ENCODE measurements around the gene DGKH. TPM values are rescaled to one million over a fixed set of nuclear protein-coding genes. Genes with fewer than 3 reads are reported as not detected.
"Not testable (repeated sequence)": the region's sequence is repeated elsewhere in the genome, so short reads cannot be mapped to it uniquely, and the experiment has no call there.

The DGKH gene
- total and polyA plus RNA-seq, 10 of the 15 experiments (the other 5 are each of a cell fraction or from before 2014, with no cell fraction given): 1.3 to 15.2 (median 7.3) TPM

GRCh38 chr13:42225051-42225450, 176.6 kb downstream of the DGKH start (continued):
- no peak for TF ChIP-seq IRF3 (IDR thresholded peaks at IDR 0.05)
- no peak for TF ChIP-seq SIN3A (IDR thresholded peaks at IDR 0.05; ENCODE audit: low read depth, low read length)
- no peak for TF ChIP-seq SMC3 (IDR thresholded peaks at IDR 0.05; ENCODE audit: borderline replicate concordance, low read length)
- no peak for TF ChIP-seq IRF4 (IDR thresholded peaks at IDR 0.05; ENCODE audit: low read depth, low read length)

GRCh38 chr13:42226759-42227158, 178.3 kb downstream of the DGKH start:
- H2AFZ ChIP-seq (ENCODE audit: control insufficient read depth, low read depth, low read length); H3K4me2 ChIP-seq (ENCODE audit: control insufficient read depth, insufficient read depth); H3K4me1 ChIP-seq (ENCODE audit: control insufficient read depth, insufficient read depth, low read length); FAIRE-seq; H3K9me3 ChIP-seq (replicated peaks; ENCODE audit: control insufficient read depth, insufficient read depth, low read length); intact Hi-C loops (cut with micrococcal nuclease; ENCODE audit: unreplicated experiment); H3K36me3 ChIP-seq (ENCODE audit: control insufficient read depth in 2 of 2, insufficient read depth in 2 of 2, low read length in 1 of 2); DNase-seq (ENCODE audit: low read depth, low spot score); H3K79me2 ChIP-seq (ENCODE audit: control insufficient read depth, insufficient read depth, low read length); H3K27me3 ChIP-seq (replicated peaks in 1 of 2; ENCODE audit: control insufficient read depth in 2 of 2, insufficient read depth in 2 of 2, low read length in 1 of 2); BruUV-seq (replicated peaks); H3K9ac ChIP-seq (ENCODE audit: control insufficient read depth, insufficient read depth, low read length); H3K27ac ChIP-seq (ENCODE audit: control insufficient read depth, insufficient read depth); in situ Hi-C loops (cut with MboI); ATAC-seq; H3K4me3 ChIP-seq; POLR2A ChIA-PET; H4K20me1 ChIP-seq (ENCODE audit: control insufficient read depth, insufficient read depth): not testable (repeated sequence)
- ChIA-PET SMC1A (ENCODE audit: uncharacterized antibody, unreplicated experiment) (interaction anchor here (0.7 kb wide), 1 partner anchor 547 kb away, joined by 3 read pairs; no protein-coding TSS in a partner anchor), RAD21 (ENCODE audit: unreplicated experiment) (interaction anchor here (0.7 kb wide), 1 partner anchor 31 kb away, joined by 3 read pairs; no protein-coding TSS in a partner anchor), CTCF (interaction anchor here (0.6 to 1.0 kb wide), 2 partner anchors 13 to 1281 kb away, joined by 3 to 4 read pairs; no protein-coding TSS in a partner anchor)
- 100% methylated on average over 5 of the region's 5 CpGs for WGBS (ENCODE audit: insufficient coverage, insufficient replicate concordance, low lambda C conversion rate, missing lambda C conversion rate)

- H3K9ac ChIP-seq (ENCODE audit: control insufficient read depth, insufficient read depth, low read length): no peak overlapping the region
- H4K20me1 ChIP-seq (ENCODE audit: control insufficient read depth, insufficient read depth): no peaks in the 10 kb centered on the region
- 100% methylated on average over 1 of the region's 1 CpG for whole genome bisulfite sequencing (ENCODE audit: insufficient coverage, insufficient replicate concordance, low lambda C conversion rate, missing lambda C conversion rate)
- TF ChIP-seq HCFC1 (IDR thresholded peaks at IDR 0.05; ENCODE audit: low read length): no peak
- no peak for TF ChIP-seq ZNF592 (IDR thresholded peaks at IDR 0.05)
- H3K9me3 ChIP-seq (replicated peaks; ENCODE audit: control insufficient read depth, insufficient read depth, low read length): no peaks in the 10 kb centered on the region
- H3K4me1 ChIP-seq (ENCODE audit: control insufficient read depth, insufficient read depth, low read length): no peaks in the 10 kb centered on the region
- FAIRE-seq (no peak), DNase-seq (ENCODE audit: low read depth, low spot score) (no peak), ATAC-seq (no peak)
- in situ Hi-C loops (cut with MboI) (no loop called here), intact Hi-C loops (cut with micrococcal nuclease; ENCODE audit: unreplicated experiment) (no loop called here)
- ChIA-PET SMC1A (ENCODE audit: uncharacterized antibody, unreplicated experiment) (no interaction called here), CTCF (no interaction called here), RAD21 (ENCODE audit: unreplicated experiment) (no interaction called here), POLR2A (no interaction called here)
- peaks cover 0 to 7% of the 10 kb centered on the region in 2 experiments; a peak in 1 of 4 replicates for H3K36me3 ChIP-seq (ENCODE audit: control insufficient read depth in 2 of 2, insufficient read depth in 2 of 2, low read length in 1 of 2)
- H2AFZ ChIP-seq (ENCODE audit: control insufficient read depth, low read depth, low read length): no peak overlapping the region
- H3K4me3 ChIP-seq: no peak overlapping the region
- BruUV-seq (replicated peaks): no TSS peak
- no peak overlapping the region for H3K4me2 ChIP-seq (ENCODE audit: control insufficient read depth, insufficient read depth)
- H3K27ac ChIP-seq (ENCODE audit: control insufficient read depth, insufficient read depth): no peak overlapping the region
- no peaks in the 10 kb centered on the region for H3K27me3 ChIP-seq (replicated peaks in 1 of 2; ENCODE audit: control insufficient read depth in 2 of 2, insufficient read depth in 2 of 2, low read length in 1 of 2)
- no peaks in the 10 kb centered on the region for H3K79me2 ChIP-seq (ENCODE audit: control insufficient read depth, insufficient read depth, low read length)
Observed at GRCh38 chr13:42228527-42228926, 180.1 kb downstream of the DGKH start.
